Heart right ventricle (tissue), 16 donors: ENCODE measurements around the gene CARS2. TPM values are rescaled to one million over a fixed set of nuclear protein-coding genes. Genes with fewer than 3 reads are reported as not detected.

Experiments used
- ATAC-seq, 8 donors: fragments of 200-7000 bp; cut with Tn5 transposase; one replicate each; pipeline ENCODE4 v1.9.1; 2020; ENCODE audit warnings: mild to moderate bottlenecking in 8 of 8, moderate library complexity in 8 of 8, moderate number of reproducible peaks in 1 of 8
- DNase-seq, 2 donors: peaks; one replicate each; pipeline ENCODE4 v3.0.0-alpha.2; 2020
- H3K27ac ChIP-seq, 10 donors: fragments of 200-600 bp; sonication (generic) in 2 of 10; one replicate each; pipeline versions ENCODE4 v1.5.0 to v1.8.0; 2020 to 2022; ENCODE audit warnings: mild to moderate bottlenecking in 3 of 10
- H3K27me3 ChIP-seq, 7 donors: fragments of 200-600 bp; one replicate each; pipeline ENCODE4 v1.8.0; 2021 to 2022; ENCODE audit warnings: mild to moderate bottlenecking in 2 of 7
- H3K36me3 ChIP-seq, 9 donors: fragments of 200-600 bp; sonication (generic) in 1 of 9; one replicate each; pipeline versions ENCODE4 v1.5.0 to v1.8.0; 2020 to 2022; ENCODE audit warnings: mild to moderate bottlenecking in 2 of 9
- H3K4me1 ChIP-seq, 9 donors: fragments of 200-600 bp; sonication (generic) in 1 of 9; one replicate each; pipeline versions ENCODE4 v1.5.0 to v1.8.0; 2020 to 2022; ENCODE audit warnings: mild to moderate bottlenecking in 4 of 9
- H3K4me3 ChIP-seq, 10 donors: fragments of 200-600 bp; sonication (generic) in 2 of 10; one replicate each; pipeline versions ENCODE4 v1.5.0 to v1.8.0; 2020 to 2022; ENCODE audit warnings: mild to moderate bottlenecking in 7 of 10, moderate library complexity in 2 of 10
- H3K9me3 ChIP-seq, 11 donors: fragments of 200-600 bp in 10 of 11; sonication (generic) in 2 of 11; one replicate each; pipeline versions ENCODE4 v1.5.0 to v1.8.0; 2013 to 2022; ENCODE audit warnings: mild to moderate bottlenecking in 2 of 11, control low read depth in 1 of 11, moderate library complexity in 1 of 11
- CTCF ChIP-seq, 9 donors: fragments of 200-600 bp; sonication (generic) in 2 of 9; IDR thresholded peaks; one replicate each; pipeline versions ENCODE4 v1.5.0 to v1.8.0; 2021 to 2022; ENCODE audit warnings: antibody characterized with exemption in 9 of 9, mild to moderate bottlenecking in 5 of 9, moderate library complexity in 1 of 9
- WGBS, 2 donors: extraction: QIAGEN DNeasy Blood & Tissue Kit; methylation state at CpG; one replicate each; pipeline ENCODE4 v1.1.7; 2013; ENCODE audit warnings: inconsistent platforms in 1 of 2; 5-methylcytosine and 5-hydroxymethylcytosine counted together
- intact Hi-C, 10 donors: fragments of 100-400 bp; cut with DNase I; formaldehyde crosslinking; loops; one replicate each; pipeline versions ENCODE4 v1.11.1 to v1.14.2; 2022
- polyA plus RNA-seq, 2 donors: library from polyadenylated mRNA; stranded (reverse); fragments of 200-250 nt; gene quantifications; one replicate each; pipeline ENCODE4 v1.2.3, GENCODE V29; 2013
- total RNA-seq, 10 donors: library from RNA; stranded (reverse); fragmentation: NEBNext Ultra II Directional in 3 of 10; extraction: Animal tissue kit (Norgen Biotek cat#: 25700) in 3 of 10; gene quantifications; one replicate each; pipeline versions ENCODE4 v1.2.1 to v1.2.4, GENCODE V29; 2021 to 2023
- donor health status: Arrhythmogenic right ventricular cardiomyopathy.
- donor health status: ischemic (EF 13 %, LVEDD 7.1; RV severe dilation, severe dysfunction).
- donor health status: healthy with polysubstance abuse.
- donor health status: DM: no; HTN: yes; CAD: no.
- donor health status: DM: no; HTN: no; CAD: no.
- donor health status: ischemic (EF 25% LVEDD 6.9; RV normal size, moderate dysfunction).
- donor health status: ischemic (EF 25% LVEDD 5.7; RV mildly dilated, moderate dysfunction).
- donor health status: healthy.
- donor health status: DM: yes; HTN: yes; CAD: no.
- donor health status: Ischemic cardiomyopathy.
- donor health status: ischemic (EF 35%, LVEDD 5.7; RV mildly dilated, moderate dysfunction).
- donor health status: nonischemic (EF 11% LVEDD 7.7; RV severe dilation, severe dysfunction).
- donor health status: DM: yes; HTN: yes; CAD: no.
- donor health status: PGD.
- donor health status: ischemic (EF 29% LVEDD 5.4; RV normal size, mild dysfunction).
- donor health status: nonischemic (EF 23%, LVEDD 6.1; RV moderate dilation, normal function).

CARS2 gene
- total and polyA plus RNA-seq, 12 donors = 35.2 to 103 (median 44.0) TPM

- DNase-seq (no peak), ATAC-seq (no peak)
- no peak overlapping the region for H3K27ac ChIP-seq
- TF ChIP-seq CTCF (IDR thresholded peaks at IDR 0.05) = no peak
- no peak overlapping the region for H3K4me3 ChIP-seq
- intact Hi-C loops = no loop called here
- peaks cover 0 to 78% (median 0%) of the 10 kb centered on the region in 9 donors for H3K36me3 ChIP-seq
- no peaks in the 10 kb centered on the region for H3K27me3 ChIP-seq
- 86 to 92% methylated on average over 7 of the region's 7 CpGs for WGBS, 2 donors
- peaks cover 0 to 9% (median 3%) of the 10 kb centered on the region in 9 donors for H3K4me1 ChIP-seq
- H3K9me3 ChIP-seq = no peaks in the 10 kb centered on the region
Observed at GRCh38 chr13:110649551-110649950, 56.4 kb downstream of the CARS2 start.

DNA sequence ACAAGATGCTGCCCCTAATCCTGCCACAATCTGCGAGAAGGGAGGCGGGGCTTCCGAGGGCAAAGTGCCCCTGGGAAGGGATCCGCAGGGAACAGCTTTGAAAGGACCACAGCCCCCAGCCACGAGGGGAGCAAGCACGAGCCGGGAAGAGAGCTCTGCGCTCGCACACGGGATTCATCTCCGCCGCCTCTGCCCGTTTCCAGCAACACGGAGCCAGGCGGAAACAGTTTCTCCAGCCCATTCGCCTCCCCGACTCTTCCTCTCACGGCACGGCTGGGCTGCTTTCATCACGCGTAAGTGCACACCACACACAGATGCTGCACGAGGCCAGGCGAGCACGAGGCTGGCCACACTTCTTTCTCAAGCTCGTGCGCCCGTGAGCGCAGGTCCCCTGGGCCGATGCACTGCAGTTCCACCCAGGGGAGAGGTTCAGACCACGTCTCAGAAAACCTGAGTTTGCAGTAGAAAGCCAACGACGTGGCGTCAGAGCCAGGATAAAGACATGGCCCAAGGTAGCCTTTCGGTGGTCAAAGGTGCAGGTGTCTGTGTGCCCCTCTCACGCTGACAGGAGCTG, 57.0 kb downstream of the CARS2 start:
- TF ChIP-seq CTCF (IDR thresholded peaks at IDR 0.05) = no peak
- H3K4me3 ChIP-seq = no peak overlapping the region
- no peak overlapping the region for H3K27ac ChIP-seq
- no peak for DNase-seq
- no peaks in the 10 kb centered on the region for H3K9me3 ChIP-seq
- no peak for ATAC-seq
- H3K36me3 ChIP-seq = peaks cover 0 to 79% (median 4%) of the 10 kb centered on the region in 9 donors
- 89 to 91% methylated on average over 35 of the region's 35 CpGs for WGBS, 2 donors
- intact Hi-C loops = no loop called here
- H3K4me1 ChIP-seq = peaks cover 0 to 12% (median 4%) of the 10 kb centered on the region in 9 donors
- H3K27me3 ChIP-seq = no peaks in the 10 kb centered on the region

DNA sequence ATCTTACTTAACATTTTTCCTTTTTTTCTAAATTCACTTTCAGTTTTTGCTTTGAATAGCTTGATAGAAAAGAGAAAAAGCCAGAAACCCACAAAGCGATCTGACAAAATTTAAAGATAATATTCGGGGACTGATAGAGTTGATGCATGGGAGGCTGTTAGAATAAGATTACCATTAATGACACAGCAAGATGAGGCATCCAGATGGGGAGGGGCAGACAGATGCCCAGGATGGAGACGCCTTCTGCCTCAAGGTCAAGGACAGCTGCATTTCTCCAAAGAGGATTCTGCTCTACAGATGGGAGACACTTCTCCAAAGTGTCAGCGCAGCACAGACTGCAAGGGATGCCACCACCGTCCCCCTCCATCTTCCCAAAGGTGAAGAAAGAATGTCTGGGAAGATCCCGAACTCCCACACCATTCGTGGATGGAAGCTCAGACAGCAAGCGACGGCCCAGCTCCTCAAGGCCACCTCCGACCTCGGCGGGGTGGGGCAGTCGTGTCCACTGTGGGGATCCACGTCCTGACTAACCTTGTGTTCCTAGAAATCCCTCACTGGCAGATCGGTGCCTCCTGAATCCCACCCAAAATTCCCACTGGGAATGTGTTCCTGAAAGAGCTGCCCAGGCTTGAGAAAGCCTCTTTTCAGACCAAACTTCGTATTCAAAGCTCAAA, 57.6 kb downstream of the CARS2 start:
- Histone ChIP-seq H3K4me1 (peaks cover 0 to 12% (median 4%) of the 10 kb centered on the region in 9 donors), H3K4me3 (no peak overlapping the region), H3K36me3 (peaks cover 0 to 79% (median 7%) of the 10 kb centered on the region in 9 donors), H3K27ac (no peak overlapping the region), H3K27me3 (no peaks in the 10 kb centered on the region), H3K9me3 (no peaks in the 10 kb centered on the region)
- ATAC-seq (no peak), DNase-seq (no peak)
- no peak for TF ChIP-seq CTCF (IDR thresholded peaks at IDR 0.05)
- WGBS, 2 donors = 82 to 86% methylated on average over 16 of the region's 16 CpGs
- intact Hi-C loops = no loop called here

DNA sequence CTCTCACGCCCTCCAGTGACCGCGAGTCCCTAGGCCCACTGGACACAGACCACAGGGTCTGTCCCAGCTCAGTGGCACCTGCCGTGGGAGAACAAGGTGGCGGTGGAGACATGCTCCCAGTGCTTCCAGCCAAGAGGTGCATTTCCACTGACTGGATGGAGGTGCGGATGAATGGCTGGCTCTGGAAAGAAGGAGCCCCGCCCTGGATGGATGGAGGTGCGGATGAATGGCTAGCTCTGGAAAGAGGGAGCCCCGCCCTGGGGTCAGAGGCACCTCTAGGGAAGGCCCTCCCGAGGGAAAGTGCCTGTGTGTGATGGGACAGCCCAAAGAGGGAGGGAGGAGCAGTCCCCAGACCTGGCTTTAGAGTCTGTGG, 58.6 kb downstream of the CARS2 start:
- no peak for DNase-seq
- ATAC-seq = no peak
- no peak overlapping the region for H3K27ac ChIP-seq
- peaks cover 0 to 12% (median 4%) of the 10 kb centered on the region in 9 donors for H3K4me1 ChIP-seq
- H3K9me3 ChIP-seq = no peaks in the 10 kb centered on the region
- no peak for TF ChIP-seq CTCF (IDR thresholded peaks at IDR 0.05)
- H3K27me3 ChIP-seq = no peaks in the 10 kb centered on the region
- no peak overlapping the region for H3K4me3 ChIP-seq
- peaks cover 0 to 79% (median 16%) of the 10 kb centered on the region in 9 donors for H3K36me3 ChIP-seq
- WGBS, 2 donors = 87 to 90% methylated on average over 10 of the region's 10 CpGs
- intact Hi-C loops = no loop called here
